Neural cell (in vitro differentiated cells): ENCODE data around the gene USP34. TPM values are rescaled to one million over a fixed set of nuclear protein-coding genes. Genes with fewer than 3 reads are reported as not detected.
"Not testable (repeated sequence)": the region's sequence is repeated elsewhere in the genome, so short reads cannot be mapped to it uniquely, and the experiment has no call there.

ENCODE experiments used
- H2AFZ ChIP-seq: fragments of 200-600, 300-800 bp; sonication (generic), shearing (Covaris generic); 2 replicates; pipeline ENCODE4 v1.6.0; 2014; ENCODE audit warnings: low read depth, mild to moderate bottlenecking, antibody characterized with exemption, low read length, moderate library complexity
- H3F3A ChIP-seq: fragments of 200-600 bp; shearing (Covaris generic); 2 replicates; pipeline ENCODE4 v1.6.1; 2016; ENCODE audit warnings: mild to moderate bottlenecking, moderate library complexity, mixed read lengths, antibody characterized with exemption, low read length; ENCODE audit not compliant: insufficient read depth, poor library complexity, severe bottlenecking
- H3K27ac ChIP-seq: fragments of 200-600, 300-800 bp; sonication (generic), shearing (Covaris generic); 2 replicates; pipeline ENCODE4 v1.5.1; 2014; ENCODE audit warnings: mild to moderate bottlenecking, low read length, moderate library complexity
- H3K27me3 ChIP-seq: fragments of 300-800, 200-600 bp; sonication (generic), shearing (Covaris generic); 2 replicates; pipeline ENCODE4 v1.6.0; 2014; ENCODE audit warnings: mild to moderate bottlenecking, low read depth, low read length, moderate library complexity; ENCODE audit not compliant: insufficient read depth
- H3K36me3 ChIP-seq: fragments of 300-800, 200-600 bp; sonication (generic), shearing (Covaris generic); 2 replicates; pipeline ENCODE4 v1.5.1; 2014; ENCODE audit warnings: mild to moderate bottlenecking, antibody characterized with exemption, low read length, moderate library complexity; ENCODE audit not compliant: insufficient read depth
- H3K4me2 ChIP-seq: fragments of 300-800, 200-600 bp; sonication (generic), shearing (Covaris generic); 2 replicates; pipeline ENCODE4 v1.6.0; 2014; ENCODE audit warnings: mild to moderate bottlenecking, low read length
- H3K4me3 ChIP-seq: fragments of 300-800, 200-600 bp; sonication (generic), shearing (Covaris generic); 2 replicates; pipeline ENCODE4 v1.5.1; 2014; ENCODE audit warnings: mild to moderate bottlenecking, low read length, moderate library complexity
- H3K79me2 ChIP-seq: fragments of 200-600 bp; shearing (Covaris generic); replicated peaks from 2 replicates; pipeline ENCODE4 v1.6.0; 2014; ENCODE audit warnings: mild to moderate bottlenecking, low read length, moderate library complexity; ENCODE audit not compliant: insufficient read depth
- H3K9ac ChIP-seq: fragments of 300-800, 200-600 bp; sonication (generic), shearing (Covaris generic); 2 replicates; pipeline ENCODE4 v1.6.1; 2016; ENCODE audit warnings: mild to moderate bottlenecking, low read length, mixed read lengths
- H3K9me2 ChIP-seq: fragments of 200-600 bp; shearing (Covaris generic); 2 replicates; pipeline ENCODE4 v1.6.1; 2016; ENCODE audit warnings: mild to moderate bottlenecking, low read length, mixed read lengths; ENCODE audit not compliant: insufficient read depth
- H3K9me3 ChIP-seq: fragments of 200-600, 300-800 bp; sonication (generic), shearing (Covaris generic); 2 replicates; pipeline ENCODE4 v1.6.1; 2016; ENCODE audit warnings: mild to moderate bottlenecking, mixed run types, low read length, moderate library complexity, mixed read lengths
- H4K20me1 ChIP-seq: fragments of 200-600 bp; shearing (Covaris generic); 2 replicates; pipeline ENCODE4 v1.6.1; 2016; ENCODE audit warnings: mild to moderate bottlenecking, mixed run types; ENCODE audit not compliant: insufficient read depth
- CTCF ChIP-seq: fragments of 450-650 bp; IDR thresholded peaks from 2 replicates; pipeline ENCODE4 v1.5.1; 2014; ENCODE audit warnings: antibody characterized with exemption, mild to moderate bottlenecking, moderate library complexity; ENCODE audit not compliant: poor library complexity, severe bottlenecking
- MXI1 ChIP-seq: fragments of 450-650 bp; conservative IDR thresholded peaks from 2 replicates; pipeline ENCODE4 v1.6.1; 2014; ENCODE audit warnings: antibody characterized with exemption, mild to moderate bottlenecking; ENCODE audit not compliant: poor library complexity, severe bottlenecking
- POLR2AphosphoS5 ChIP-seq: IDR thresholded peaks from 2 replicates; pipeline ENCODE4 v1.6.1; 2012
- RAD21 ChIP-seq: fragments of 450-650 bp; conservative IDR thresholded peaks from 2 replicates; pipeline ENCODE4 v1.6.1; 2014; ENCODE audit warnings: antibody characterized with exemption, mild to moderate bottlenecking, moderate library complexity
- TAF1 ChIP-seq: IDR thresholded peaks from 2 replicates; pipeline ENCODE4 v1.6.1; 2012; ENCODE audit warnings: low read depth
- polyA plus RNA-seq: library from polyadenylated mRNA; depleted of rRNA; stranded (reverse); fragments of >200 nt; gene quantifications from 2 replicates; pipeline ENCODE4 v1.2.3, GENCODE V29; 2014
- TF ChIP-seq, protein P1 (sequence below): IDR thresholded peaks from 2 replicates; pipeline ENCODE4 v1.6.1; 2012; ENCODE audit warnings: borderline replicate concordance

Gene USP34
- polyA plus RNA-seq, 1 donor from 2014 or later: 87.9 TPM

DNA sequence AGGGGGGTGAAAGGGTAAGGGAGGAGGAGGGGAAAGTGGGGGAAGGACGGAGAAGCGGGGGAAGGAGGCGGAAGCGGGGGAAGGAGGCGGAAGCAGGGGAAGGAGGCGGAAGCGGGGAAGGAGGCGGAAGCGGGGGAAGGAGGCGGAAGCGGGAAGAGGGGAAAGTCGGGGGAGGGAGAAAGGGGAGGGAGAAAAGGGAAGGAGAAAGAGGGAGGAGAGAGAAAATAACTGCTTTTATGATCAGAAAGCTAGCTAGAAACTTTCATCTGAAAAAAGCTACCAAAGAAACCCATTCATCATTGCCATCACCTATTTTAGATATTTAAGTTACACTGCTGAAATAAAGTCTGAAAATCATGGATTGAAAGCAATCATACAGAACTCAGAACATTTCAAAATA is 72.5 kb downstream of the USP34 start:
- Histone ChIP-seq H3K9me2 (no peaks in the 10 kb centered on the region), H4K20me1 (no peaks in the 10 kb centered on the region), H3K9ac (no peak overlapping the region), H3K9me3 (no peaks in the 10 kb centered on the region), H3K4me2 (no peak overlapping the region), H2AFZ (no peak overlapping the region), H3K27me3 (no peaks in the 10 kb centered on the region), H3K79me2 (no peaks in the 10 kb centered on the region), H3K27ac (no peak overlapping the region), H3K4me3 (no peak overlapping the region), H3K36me3 (no peaks in the 10 kb centered on the region), H3F3A (no peaks in the 10 kb centered on the region)
- TF ChIP-seq TAF1 (no peak), RAD21 (no peak), CTCF (no peak)

DNA sequence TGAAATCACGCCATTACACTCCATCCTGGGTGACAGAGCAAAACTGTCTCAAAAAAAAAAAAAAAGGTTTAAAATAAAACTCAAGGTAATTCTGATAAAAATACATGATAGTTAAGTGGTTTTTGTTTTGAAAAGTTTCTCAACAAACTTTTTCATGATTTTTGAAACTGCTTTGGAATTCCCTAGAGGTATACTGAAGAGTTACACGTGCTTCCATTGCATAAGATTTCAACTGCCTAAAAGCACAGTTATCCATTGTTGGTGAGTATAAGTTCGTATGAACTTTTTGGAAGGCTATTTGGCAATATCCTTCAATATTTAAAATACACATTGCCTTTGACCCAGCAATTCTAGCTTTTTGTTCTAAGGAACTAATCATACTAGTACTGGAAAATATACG is 74.9 kb downstream of the USP34 start:
- Histone ChIP-seq H3K4me2 (no peak overlapping the region), H3F3A (no peaks in the 10 kb centered on the region), H3K4me3 (no peak overlapping the region), H3K9ac (no peak overlapping the region), H4K20me1 (no peaks in the 10 kb centered on the region), H3K27ac (no peak overlapping the region), H2AFZ (no peak overlapping the region), H3K36me3 (no peaks in the 10 kb centered on the region), H3K9me3 (no peaks in the 10 kb centered on the region), H3K79me2 (no peaks in the 10 kb centered on the region), H3K9me2 (no peaks in the 10 kb centered on the region), H3K27me3 (no peaks in the 10 kb centered on the region)
- TF ChIP-seq RAD21: no peak
- TF ChIP-seq TAF1: no peak
- TF ChIP-seq, protein P1, sequence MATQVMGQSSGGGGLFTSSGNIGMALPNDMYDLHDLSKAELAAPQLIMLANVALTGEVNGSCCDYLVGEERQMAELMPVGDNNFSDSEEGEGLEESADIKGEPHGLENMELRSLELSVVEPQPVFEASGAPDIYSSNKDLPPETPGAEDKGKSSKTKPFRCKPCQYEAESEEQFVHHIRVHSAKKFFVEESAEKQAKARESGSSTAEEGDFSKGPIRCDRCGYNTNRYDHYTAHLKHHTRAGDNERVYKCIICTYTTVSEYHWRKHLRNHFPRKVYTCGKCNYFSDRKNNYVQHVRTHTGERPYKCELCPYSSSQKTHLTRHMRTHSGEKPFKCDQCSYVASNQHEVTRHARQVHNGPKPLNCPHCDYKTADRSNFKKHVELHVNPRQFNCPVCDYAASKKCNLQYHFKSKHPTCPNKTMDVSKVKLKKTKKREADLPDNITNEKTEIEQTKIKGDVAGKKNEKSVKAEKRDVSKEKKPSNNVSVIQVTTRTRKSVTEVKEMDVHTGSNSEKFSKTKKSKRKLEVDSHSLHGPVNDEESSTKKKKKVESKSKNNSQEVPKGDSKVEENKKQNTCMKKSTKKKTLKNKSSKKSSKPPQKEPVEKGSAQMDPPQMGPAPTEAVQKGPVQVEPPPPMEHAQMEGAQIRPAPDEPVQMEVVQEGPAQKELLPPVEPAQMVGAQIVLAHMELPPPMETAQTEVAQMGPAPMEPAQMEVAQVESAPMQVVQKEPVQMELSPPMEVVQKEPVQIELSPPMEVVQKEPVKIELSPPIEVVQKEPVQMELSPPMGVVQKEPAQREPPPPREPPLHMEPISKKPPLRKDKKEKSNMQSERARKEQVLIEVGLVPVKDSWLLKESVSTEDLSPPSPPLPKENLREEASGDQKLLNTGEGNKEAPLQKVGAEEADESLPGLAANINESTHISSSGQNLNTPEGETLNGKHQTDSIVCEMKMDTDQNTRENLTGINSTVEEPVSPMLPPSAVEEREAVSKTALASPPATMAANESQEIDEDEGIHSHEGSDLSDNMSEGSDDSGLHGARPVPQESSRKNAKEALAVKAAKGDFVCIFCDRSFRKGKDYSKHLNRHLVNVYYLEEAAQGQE: no peak
- TF ChIP-seq POLR2AphosphoS5: no peak
- TF ChIP-seq MXI1: no peak

DNA sequence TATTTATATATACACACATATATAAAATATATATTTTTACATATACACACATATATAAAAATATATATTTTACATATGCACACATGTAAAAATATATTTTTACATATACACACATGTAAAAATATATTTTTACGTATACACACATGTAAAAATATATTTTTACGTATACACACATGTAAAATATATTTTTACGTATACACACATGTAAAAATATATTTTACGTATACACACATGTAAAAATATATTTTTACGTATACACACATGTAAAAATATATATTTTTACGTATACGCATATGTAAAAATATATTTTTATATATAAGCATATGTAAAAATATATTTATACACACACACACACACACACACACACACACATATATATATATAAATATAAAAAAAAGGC is 83.3 kb downstream of the USP34 start:
- not testable (repeated sequence) for H3K36me3 ChIP-seq, H3K9me3 ChIP-seq, H3K27ac ChIP-seq, H3K9ac ChIP-seq, H3K79me2 ChIP-seq, H3K4me2 ChIP-seq, H2AFZ ChIP-seq, H3K9me2 ChIP-seq, H3K4me3 ChIP-seq, H3K27me3 ChIP-seq, H4K20me1 ChIP-seq, H3F3A ChIP-seq

DNA sequence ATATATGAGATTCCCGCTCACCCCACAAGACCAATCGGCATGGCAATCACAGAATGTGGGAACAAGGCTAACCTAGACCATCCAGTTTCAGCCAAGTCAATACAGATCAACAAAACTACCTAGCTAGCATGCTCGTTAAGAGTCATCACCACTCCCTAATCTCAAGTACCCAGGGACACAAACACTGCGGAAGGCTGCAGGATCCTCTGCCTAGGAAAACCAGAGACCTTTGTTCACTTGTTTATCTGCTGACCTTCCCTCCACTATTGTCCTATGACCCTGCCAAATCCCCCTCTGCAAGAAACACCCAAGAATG is 90.0 kb downstream of the USP34 start:
- not testable (repeated sequence) for H3K9ac ChIP-seq, H3F3A ChIP-seq, H3K27me3 ChIP-seq

More for the DNA sequence above, 90.0 kb downstream of the USP34 start:
- not testable (repeated sequence) for H3K4me2 ChIP-seq, H2AFZ ChIP-seq, H3K27ac ChIP-seq, H4K20me1 ChIP-seq, H3K4me3 ChIP-seq, H3K9me2 ChIP-seq, H3K79me2 ChIP-seq, H3K36me3 ChIP-seq, H3K9me3 ChIP-seq
